PFSK-1 (cell line): Measurements from ENCODE around the gene RBBP4.

Source experiments
- FOXP2 ChIP-seq: optimal IDR thresholded peaks from 2 replicates; pipeline ENCODE3; 2011; ENCODE audit warnings: borderline replicate concordance, control low read depth, inconsistent platforms; ENCODE audit not compliant: insufficient read depth; ENCODE audit errors: extremely low read length, extremely low read depth
- POLR2AphosphoS5 ChIP-seq: IDR thresholded peaks from 2 replicates; pipeline ENCODE4 v1.6.1; 2012; ENCODE audit warnings: low read depth, mild to moderate bottlenecking, control low read depth, low read length, moderate library complexity
- REST ChIP-seq, 2 experiments: IDR thresholded peaks; 2 replicates each; pipeline versions ENCODE4 v1.6.1 to v1.8.0; 2011 to 2012; ENCODE audit warnings: low read depth in 2 of 2, low read length in 2 of 2, control low read depth in 1 of 2, inconsistent platforms in 1 of 2, mild to moderate bottlenecking in 1 of 2, moderate library complexity in 1 of 2; ENCODE audit not compliant: insufficient read depth in 1 of 2
- SIN3A ChIP-seq: IDR thresholded peaks from 2 replicates; pipeline ENCODE4 v1.6.1; 2012; ENCODE audit warnings: mild to moderate bottlenecking, low read length, moderate library complexity, borderline replicate concordance; ENCODE audit not compliant: insufficient read depth
- TAF1 ChIP-seq: IDR thresholded peaks from 2 replicates; pipeline ENCODE4 v1.6.1; 2012; ENCODE audit warnings: low read length, control low read depth, borderline replicate concordance; ENCODE audit not compliant: insufficient read depth

RBBP4 gene

DNA sequence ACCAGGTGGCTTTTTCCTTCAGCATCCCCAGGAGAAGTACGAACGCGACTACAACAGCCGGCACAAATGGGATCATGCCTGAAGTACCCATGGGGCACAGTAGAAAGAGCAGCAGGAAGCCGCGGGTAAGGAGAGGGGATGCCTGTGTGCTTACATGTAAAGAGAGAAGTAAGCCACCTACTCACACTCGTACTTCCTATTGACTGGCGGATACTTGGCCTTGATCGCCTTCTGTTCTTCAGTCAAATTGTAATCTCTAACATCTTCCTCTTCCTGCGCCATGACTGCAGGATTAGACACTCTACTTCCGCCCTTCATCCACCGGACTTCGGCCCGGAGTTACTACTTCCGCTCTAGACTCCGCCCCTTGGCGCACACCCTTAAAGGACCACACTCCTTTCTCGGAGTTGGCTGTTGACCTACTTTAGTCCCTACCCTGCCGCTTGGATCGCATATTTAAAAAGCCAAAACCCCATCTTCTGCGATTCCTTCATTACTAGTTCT is 708 bp upstream of the RBBP4 start, which contains the start of gene ZBTB8OS:
ZBTB8OS (minus strand) TSS at position 303 of the 504 bp plus-strand sequence; CDS start at position 282, 21 bp downstream.
- TF ChIP-seq TAF1 (peak; percentile 60; the same call in 1 of the 2 replicates), REST (IDR thresholded peaks at IDR 0.05; ENCODE audit: insufficient read depth in 1 of 2, low read depth in 2 of 2, low read length in 2 of 2) (no peak), POLR2AphosphoS5 (peak; percentile 51; the same call in 1 of the 2 replicates)

DNA sequence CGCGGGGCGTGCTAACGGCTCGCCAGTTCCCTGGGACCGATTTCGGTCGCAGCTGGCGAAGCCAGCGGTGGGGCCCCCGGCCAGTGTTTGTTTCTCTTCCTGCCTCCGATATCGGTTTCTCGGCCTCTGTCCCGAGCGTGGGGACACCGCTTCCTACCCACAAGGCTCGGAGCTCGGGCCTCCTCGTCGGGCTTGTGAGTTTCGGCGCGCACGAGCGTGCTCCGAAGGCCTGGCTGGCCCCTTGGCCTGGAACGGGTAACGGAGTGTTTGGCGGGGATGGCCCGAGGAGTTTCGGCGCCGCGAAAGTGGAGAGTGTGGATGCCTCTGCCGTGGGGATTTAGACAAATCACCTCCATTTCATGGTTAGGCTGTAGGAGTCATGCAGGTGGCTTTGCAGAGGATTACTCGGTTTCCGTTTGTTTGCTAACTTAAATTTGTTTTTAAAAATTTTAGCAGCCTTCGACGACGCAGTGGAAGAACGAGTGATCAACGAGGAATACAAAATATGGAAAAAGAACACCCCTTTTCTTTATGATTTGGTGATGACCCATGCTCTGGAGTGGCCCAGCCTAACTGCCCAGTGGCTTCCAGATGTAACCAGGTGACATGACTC is 559 bp downstream of the RBBP4 start:
- TF ChIP-seq FOXP2, result no peak
- no peak for TF ChIP-seq TAF1
- TF ChIP-seq REST (IDR thresholded peaks at IDR 0.05; ENCODE audit: insufficient read depth in 1 of 2, low read depth in 2 of 2, low read length in 2 of 2), result no peak
- TF ChIP-seq POLR2AphosphoS5, result no peak
- TF ChIP-seq SIN3A, result no peak

GRCh38 chr1:32652244-32652962 is 1.4 kb downstream of the RBBP4 start:
- TF ChIP-seq TAF1 (no peak), FOXP2 (no peak), REST (IDR thresholded peaks at IDR 0.05; ENCODE audit: insufficient read depth in 1 of 2, low read depth in 2 of 2, low read length in 2 of 2) (no peak), POLR2AphosphoS5 (no peak), SIN3A (no peak)

DNA sequence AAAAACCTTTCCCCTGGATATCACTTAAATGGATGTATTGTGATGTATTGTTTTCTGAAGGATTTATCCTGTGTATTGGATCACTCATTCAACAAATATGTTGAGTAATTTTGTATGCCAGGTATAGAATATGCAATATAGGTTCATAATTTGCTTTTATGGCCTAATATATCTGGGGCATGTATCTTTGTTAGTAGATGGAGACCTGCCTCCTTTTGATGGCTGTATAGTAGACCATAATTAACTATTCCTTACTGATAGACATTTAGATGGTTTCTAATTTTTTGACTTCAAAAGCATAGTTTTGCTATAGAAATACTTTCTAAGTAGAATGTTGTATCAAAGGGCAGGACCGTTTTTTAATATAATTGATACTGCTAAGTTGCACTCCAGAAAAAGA is 8.6 kb downstream of the RBBP4 start:
- TF ChIP-seq REST (IDR thresholded peaks at IDR 0.05; ENCODE audit: insufficient read depth in 1 of 2, low read depth in 2 of 2, low read length in 2 of 2) (no peak), TAF1 (no peak), FOXP2 (no peak), POLR2AphosphoS5 (no peak), SIN3A (no peak)
